ENCODE results near the gene STXBP5.
A peak's percentile ranks its signal among the peaks of the same experiment; 100 is the strongest.

DNA sequence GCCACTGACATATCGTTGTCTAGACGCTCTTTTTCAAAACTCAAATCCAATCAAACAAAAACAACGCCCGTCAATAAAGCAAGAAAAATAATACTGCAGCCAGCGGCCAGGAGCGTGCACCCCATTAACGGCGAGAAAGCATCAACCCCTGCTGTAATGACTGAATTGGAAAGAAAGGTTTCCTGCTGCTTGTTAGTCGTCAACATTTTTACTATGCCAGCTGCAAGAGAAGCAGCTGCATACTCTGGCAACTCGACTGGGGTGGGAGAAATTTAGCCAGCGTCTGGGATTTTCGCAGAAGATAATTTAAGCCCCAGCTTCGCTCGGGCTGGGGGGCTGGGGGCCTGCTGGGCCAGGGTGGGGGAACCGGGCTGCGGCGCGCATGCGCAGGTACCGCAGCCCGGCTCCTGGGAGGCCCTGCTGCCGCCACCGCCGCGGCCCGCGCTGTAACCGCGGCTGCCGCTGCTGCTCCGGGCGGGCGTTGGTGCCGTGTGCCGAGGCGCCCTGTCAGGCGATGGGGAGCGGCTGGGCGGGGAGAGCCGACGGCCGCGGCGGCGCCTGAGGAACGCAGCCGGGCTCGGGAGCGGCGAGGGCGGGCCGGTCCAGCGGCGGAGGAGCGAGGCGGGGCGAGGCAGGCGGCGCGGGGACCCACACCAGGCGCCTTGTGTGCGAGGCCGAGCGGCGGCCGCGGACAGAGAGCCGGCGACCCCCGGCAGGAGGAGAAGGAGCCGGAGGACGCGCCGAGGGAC lies 732 bp upstream of the STXBP5 start:
- TF ChIP-seq, protein P1, sequence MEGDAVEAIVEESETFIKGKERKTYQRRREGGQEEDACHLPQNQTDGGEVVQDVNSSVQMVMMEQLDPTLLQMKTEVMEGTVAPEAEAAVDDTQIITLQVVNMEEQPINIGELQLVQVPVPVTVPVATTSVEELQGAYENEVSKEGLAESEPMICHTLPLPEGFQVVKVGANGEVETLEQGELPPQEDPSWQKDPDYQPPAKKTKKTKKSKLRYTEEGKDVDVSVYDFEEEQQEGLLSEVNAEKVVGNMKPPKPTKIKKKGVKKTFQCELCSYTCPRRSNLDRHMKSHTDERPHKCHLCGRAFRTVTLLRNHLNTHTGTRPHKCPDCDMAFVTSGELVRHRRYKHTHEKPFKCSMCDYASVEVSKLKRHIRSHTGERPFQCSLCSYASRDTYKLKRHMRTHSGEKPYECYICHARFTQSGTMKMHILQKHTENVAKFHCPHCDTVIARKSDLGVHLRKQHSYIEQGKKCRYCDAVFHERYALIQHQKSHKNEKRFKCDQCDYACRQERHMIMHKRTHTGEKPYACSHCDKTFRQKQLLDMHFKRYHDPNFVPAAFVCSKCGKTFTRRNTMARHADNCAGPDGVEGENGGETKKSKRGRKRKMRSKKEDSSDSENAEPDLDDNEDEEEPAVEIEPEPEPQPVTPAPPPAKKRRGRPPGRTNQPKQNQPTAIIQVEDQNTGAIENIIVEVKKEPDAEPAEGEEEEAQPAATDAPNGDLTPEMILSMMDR (IDR thresholded peaks at IDR 0.05) = peak in 3 of 6 experiments; percentile 10 to 19 (median 17)
- peak in 3 of 4 donors; percentile 38 to 83 (median 67) for TF ChIP-seq POLR2A (IDR thresholded peaks at IDR 0.05)
- TF ChIP-seq EP300 (IDR thresholded peaks at IDR 0.05) = no peak

Data from upper lobe of left lung (tissue), 4 donors.